IMR-90 (cell line): ENCODE results near the gene HEYL. TPM values are rescaled to one million over a fixed set of nuclear protein-coding genes. Genes with fewer than 3 reads are reported as not detected.

Source experiments
- ATAC-seq: fragments of 200-7000 bp; cut with Tn5 transposase; 2 replicates; pipeline ENCODE4 v1.9.1; 2020; ENCODE audit warnings: low read depth, mild to moderate bottlenecking, moderate library complexity
- BruUV-seq: library from RNA; stranded (reverse); fragments of 400-500 nt; replicated peaks from 2 replicates; lab custom pipeline; 2021; lab: Mats Ljungman, UMichigan
- CTCF ChIA-PET: fragments of 300-600 bp; formaldehyde crosslinking; extraction: SDS; loops from one replicate; lab custom pipeline; 2021; ENCODE audit warnings: antibody characterized with exemption; lab: Yijun Ruan, JAX
- POLR2A ChIA-PET: fragments of 300-600 bp; sonication (Branson Sonifier 250); formaldehyde crosslinking; loops from one replicate; lab custom pipeline; 2022; ENCODE audit warnings: antibody characterized with exemption; ENCODE audit not compliant: unreplicated experiment; lab: Charles Lee
- DNase-seq: peaks from one replicate; pipeline ENCODE4 v3.0.0; 2013
- H2AFZ ChIP-seq: replicated peaks from 2 replicates; pipeline ENCODE3; 2013; ENCODE audit warnings: low read length, mild to moderate bottlenecking; ENCODE audit not compliant: poor library complexity
- H2AK5ac ChIP-seq: 2 replicates; pipeline ENCODE4 v1.6.1; 2013; ENCODE audit warnings: low read depth, low read length, inconsistent platforms
- H2AK9ac ChIP-seq: replicated peaks from 2 replicates; pipeline ENCODE3; 2013; ENCODE audit warnings: mild to moderate bottlenecking, low read depth, low read length, moderate library complexity; ENCODE audit not compliant: poor library complexity
- H2BK120ac ChIP-seq: 2 replicates; pipeline ENCODE4 v1.6.1; 2013; ENCODE audit warnings: low read depth, low read length, inconsistent platforms
- H2BK15ac ChIP-seq: 3 replicates; pipeline ENCODE4 v1.6.1; 2013; ENCODE audit warnings: low read depth, low read length, inconsistent platforms
- H2BK20ac ChIP-seq: 2 replicates; pipeline ENCODE4 v1.6.1; 2013; ENCODE audit warnings: low read depth, mild to moderate bottlenecking, inconsistent platforms, low read length, moderate library complexity
- H2BK5ac ChIP-seq: 2 replicates; pipeline ENCODE4 v1.6.1; 2013; ENCODE audit warnings: mild to moderate bottlenecking, low read depth, low read length, inconsistent platforms; ENCODE audit not compliant: poor library complexity, severe bottlenecking
- H3K14ac ChIP-seq: replicated peaks from 2 replicates; pipeline ENCODE4 v1.6.1; 2013; ENCODE audit warnings: low read depth, low read length, inconsistent platforms
- H3K18ac ChIP-seq: 2 replicates; pipeline ENCODE4 v1.6.1; 2013; ENCODE audit warnings: low read depth, low read length, control low read depth
- H3K23ac ChIP-seq: 2 replicates; pipeline ENCODE4 v1.6.1; 2013; ENCODE audit warnings: low read depth, low read length, inconsistent platforms
- H3K27ac ChIP-seq: 2 replicates; pipeline ENCODE4 v1.5.1; 2013; ENCODE audit warnings: mild to moderate bottlenecking, control low read depth, low read length; ENCODE audit not compliant: insufficient read depth
- H3K27me3 ChIP-seq: 2 replicates; pipeline ENCODE4 v1.6.1; 2013; ENCODE audit warnings: low read length; ENCODE audit not compliant: control insufficient read depth, insufficient read depth
- H3K36me3 ChIP-seq: 2 replicates; pipeline ENCODE4 v1.6.1; 2013; ENCODE audit warnings: low read length, mixed read lengths; ENCODE audit not compliant: control insufficient read depth, insufficient read depth
- H3K4ac ChIP-seq: 2 replicates; pipeline ENCODE4 v1.6.1; 2013; ENCODE audit warnings: low read depth, low read length, inconsistent platforms
- H3K4me1 ChIP-seq: 2 replicates; pipeline ENCODE4 v1.6.1; 2013; ENCODE audit warnings: low read length, mixed read lengths; ENCODE audit not compliant: control insufficient read depth, insufficient read depth
- H3K4me2 ChIP-seq: 2 replicates; pipeline ENCODE4 v1.6.1; 2013; ENCODE audit warnings: low read depth, mild to moderate bottlenecking, control low read depth, low read length, moderate library complexity
- H3K4me3 ChIP-seq: 2 replicates; pipeline ENCODE4 v1.5.1; 2013; ENCODE audit warnings: low read depth, mild to moderate bottlenecking, control low read depth, low read length, moderate library complexity; ENCODE audit not compliant: insufficient read depth
- H3K56ac ChIP-seq: 2 replicates; pipeline ENCODE4 v1.6.1; 2013; ENCODE audit warnings: low read length, inconsistent platforms; ENCODE audit not compliant: insufficient read depth; ENCODE audit errors: extremely low read depth
- H3K79me1 ChIP-seq, 2 experiments: 2 replicates each; pipeline ENCODE4 v1.6.1; 2013; ENCODE audit warnings: low read length in 2 of 2, inconsistent platforms in 1 of 2, low read depth in 1 of 2
- H3K9ac ChIP-seq: 2 replicates; pipeline ENCODE4 v1.6.1; 2013; ENCODE audit warnings: low read depth, low read length, control low read depth
- H3K9me1 ChIP-seq: 2 replicates; pipeline ENCODE4 v1.6.1; 2013; ENCODE audit warnings: low read length, inconsistent platforms; ENCODE audit not compliant: insufficient read depth
- H3K9me3 ChIP-seq: 2 replicates; pipeline ENCODE4 v1.6.1; 2013; ENCODE audit warnings: low read length; ENCODE audit not compliant: control insufficient read depth, insufficient read depth
- H4K20me1 ChIP-seq: 2 replicates; pipeline ENCODE4 v1.6.1; 2013; ENCODE audit warnings: low read length, inconsistent platforms; ENCODE audit not compliant: insufficient read depth
- H4K5ac ChIP-seq: 2 replicates; pipeline ENCODE4 v1.6.1; 2013; ENCODE audit warnings: mild to moderate bottlenecking, low read depth, low read length, control low read depth
- H4K8ac ChIP-seq, 2 experiments: 2 replicates each; pipeline ENCODE4 v1.6.1; 2013; ENCODE audit warnings: low read depth in 2 of 2, low read length in 2 of 2, control low read depth in 1 of 2, inconsistent platforms in 1 of 2
- H4K91ac ChIP-seq: 2 replicates; pipeline ENCODE4 v1.6.1; 2013; ENCODE audit warnings: low read depth, low read length, inconsistent platforms; ENCODE audit not compliant: insufficient read depth
- FOS ChIP-seq: fragments of 150-350 bp; IDR thresholded peaks from 2 replicates; pipeline ENCODE4 v1.6.1; 2016; ENCODE audit warnings: low read depth, low read length
- MAFK ChIP-seq: IDR thresholded peaks from 2 replicates; pipeline ENCODE4 v1.6.1; 2012; ENCODE audit warnings: low read depth, low read length, improper control_type of control experiment
- NFE2L2 ChIP-seq: fragments of 150-350 bp; IDR thresholded peaks from 2 replicates; pipeline ENCODE4 v1.6.1; 2016; ENCODE audit warnings: low read depth, mild to moderate bottlenecking, low read length
- USF2 ChIP-seq: fragments of 150-350 bp; IDR thresholded peaks from 2 replicates; pipeline ENCODE4 v1.6.1; 2017; ENCODE audit warnings: mild to moderate bottlenecking, antibody characterized with exemption, low read length, low read depth
- WGBS, 2 experiments: methylation state at CpG; one replicate each; pipeline versions ENCODE4 v1.1.5 to v1.1.7; 2013; ENCODE audit warnings: missing lambda C conversion rate in 2 of 2; ENCODE audit not compliant: insufficient read length in 1 of 2; ENCODE audit errors: extremely low coverage in 2 of 2; 5-methylcytosine and 5-hydroxymethylcytosine counted together
- dilution Hi-C: fragments of 300-500 bp; cut with HindIII; formaldehyde crosslinking; loops from one replicate; pipeline ENCODE4 v1.14.3; 2018; ENCODE audit warnings: low sequenced_read_pairs; ENCODE audit not compliant: unreplicated experiment
- in situ Hi-C: fragments of 300-500 bp; cut with MboI; formaldehyde crosslinking; loops from 3 replicates; pipeline ENCODE4 v1.14.3; 2019; ENCODE audit warnings: low sequenced_read_pairs, inconsistent platforms, mixed read lengths
- intact Hi-C: fragments of 100-400 bp; cut with micrococcal nuclease; formaldehyde crosslinking; loops from 2 replicates; pipeline ENCODE4 v1.10.0; 2022
- polyA plus RNA-seq, 3 experiments: library from polyadenylated mRNA; depleted of rRNA; stranded (reverse); fragments of >200 nt; gene quantifications; 2 replicates each; pipeline ENCODE4 v1.2.3, GENCODE V29; 2012; ENCODE audit warnings: low replicate concordance in 1 of 3
- total RNA-seq: library from RNA; depleted of rRNA; stranded (reverse); fragments of >200 nt; gene quantifications from 2 replicates; pipeline ENCODE4 v1.2.3, GENCODE V29; 2012

Gene HEYL
- total and polyA plus RNA-seq, 2 of the 4 experiments (the other 2 are of a cell fraction), result 0.02 TPM; not detected in 1

- H3K23ac ChIP-seq, result no peak overlapping the region
- no peak overlapping the region for H2BK20ac ChIP-seq
- no peaks in the 10 kb centered on the region for H3K36me3 ChIP-seq
- TF ChIP-seq USF2 (no peak), FOS (no peak), MAFK (no peak), NFE2L2 (no peak)
- H2AFZ ChIP-seq, result no peak overlapping the region
- dilution Hi-C loops, result no loop called here
- no peak overlapping the region for H3K4me3 ChIP-seq
- ATAC-seq (no peak), DNase-seq (no peak)
- peaks cover 17% of the 10 kb centered on the region; the same call in 1 of the 2 replicates for H3K27me3 ChIP-seq
- no peak overlapping the region for H3K4ac ChIP-seq
- ChIA-PET POLR2A (no interaction called here), CTCF (no interaction called here)
- no peak overlapping the region for H3K56ac ChIP-seq
- no peak overlapping the region for H3K27ac ChIP-seq
- no peaks in the 10 kb centered on the region for H4K20me1 ChIP-seq
- H3K9ac ChIP-seq, result no peak overlapping the region
- no TSS peak for BruUV-seq
- no peak overlapping the region for H2AK5ac ChIP-seq
- H4K8ac ChIP-seq, result no peak overlapping the region
- H3K9me1 ChIP-seq, result peaks cover 4% of the 10 kb centered on the region; the same call in 1 of the 2 replicates
- H4K5ac ChIP-seq, result no peak overlapping the region
- H3K9me3 ChIP-seq, result no peaks in the 10 kb centered on the region
- no peaks in the 10 kb centered on the region; a peak in 1 of 4 replicates for H3K79me1 ChIP-seq
- no peaks in the 10 kb centered on the region; the same call in 1 of the 2 replicates for H3K4me1 ChIP-seq
- WGBS, 2 experiments, result 100% methylated on average over 2 of the region's 16 CpGs; no CpG with 5 or more reads in 1 of the 2 experiments
- no peak overlapping the region for H3K18ac ChIP-seq
- no peak overlapping the region for H2BK120ac ChIP-seq
- H3K4me2 ChIP-seq, result no peak overlapping the region
- no peak overlapping the region for H2BK15ac ChIP-seq
- intact Hi-C loops, result no loop called here
- H3K14ac ChIP-seq, result no peak overlapping the region
- no peak overlapping the region for H2AK9ac ChIP-seq
- H2BK5ac ChIP-seq, result no peak overlapping the region
- in situ Hi-C loops, result no loop called here
- H4K91ac ChIP-seq, result no peak overlapping the region
Observed at GRCh38 chr1:39631361-39632322, 7.8 kb downstream of the HEYL start.
